Uterus (tissue), 2 donors: ENCODE measurements around the gene SPEG.

Experiments
- POLR2A ChIP-seq, 2 donors: fragments of 450-650 bp; IDR thresholded peaks; one replicate each; pipeline ENCODE4 v1.6.1; 2016; ENCODE audit warnings: antibody characterized with exemption in 2 of 2, mild to moderate bottlenecking in 1 of 2, moderate library complexity in 1 of 2
- TF ChIP-seq, protein P1 (sequence below), 4 experiments: fragments of 200-600 bp in 2 of 4; fragments of 450-650 bp in 2 of 4; sonication (generic) in 2 of 4; IDR thresholded peaks; one replicate each; pipeline ENCODE4 v1.5.1; 2016 to 2019; ENCODE audit warnings: antibody characterized with exemption in 4 of 4, mild to moderate bottlenecking in 2 of 4, moderate library complexity in 1 of 4

DNA sequence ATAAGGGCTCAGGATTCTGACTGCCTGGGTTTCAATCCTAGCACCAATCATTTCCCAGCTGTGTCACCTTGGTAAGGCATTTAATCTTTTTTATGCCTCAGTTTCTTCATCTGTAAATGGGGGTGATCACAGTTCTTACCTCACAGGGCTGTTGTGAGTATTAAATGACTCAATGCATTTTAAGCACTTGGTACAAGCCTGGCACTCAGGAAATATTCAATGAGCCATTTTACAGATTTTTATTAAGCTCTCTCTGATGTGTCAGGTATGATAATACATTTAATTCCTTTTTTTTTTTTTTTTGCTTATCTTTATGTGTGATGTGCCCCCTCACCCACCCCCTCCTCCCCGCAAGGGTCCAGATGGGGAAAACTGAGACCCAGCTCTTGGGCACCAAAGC is 12.0 kb downstream of the SPEG start:
- TF ChIP-seq, protein P1, sequence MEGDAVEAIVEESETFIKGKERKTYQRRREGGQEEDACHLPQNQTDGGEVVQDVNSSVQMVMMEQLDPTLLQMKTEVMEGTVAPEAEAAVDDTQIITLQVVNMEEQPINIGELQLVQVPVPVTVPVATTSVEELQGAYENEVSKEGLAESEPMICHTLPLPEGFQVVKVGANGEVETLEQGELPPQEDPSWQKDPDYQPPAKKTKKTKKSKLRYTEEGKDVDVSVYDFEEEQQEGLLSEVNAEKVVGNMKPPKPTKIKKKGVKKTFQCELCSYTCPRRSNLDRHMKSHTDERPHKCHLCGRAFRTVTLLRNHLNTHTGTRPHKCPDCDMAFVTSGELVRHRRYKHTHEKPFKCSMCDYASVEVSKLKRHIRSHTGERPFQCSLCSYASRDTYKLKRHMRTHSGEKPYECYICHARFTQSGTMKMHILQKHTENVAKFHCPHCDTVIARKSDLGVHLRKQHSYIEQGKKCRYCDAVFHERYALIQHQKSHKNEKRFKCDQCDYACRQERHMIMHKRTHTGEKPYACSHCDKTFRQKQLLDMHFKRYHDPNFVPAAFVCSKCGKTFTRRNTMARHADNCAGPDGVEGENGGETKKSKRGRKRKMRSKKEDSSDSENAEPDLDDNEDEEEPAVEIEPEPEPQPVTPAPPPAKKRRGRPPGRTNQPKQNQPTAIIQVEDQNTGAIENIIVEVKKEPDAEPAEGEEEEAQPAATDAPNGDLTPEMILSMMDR (IDR thresholded peaks at IDR 0.05): no peak
- no peak for TF ChIP-seq POLR2A (IDR thresholded peaks at IDR 0.05)
